Endothelial cell of umbilical vein (primary cell): Measurements from ENCODE around the gene TRDN. TPM values are rescaled to one million over a fixed set of nuclear protein-coding genes. Genes with fewer than 3 reads are reported as not detected.

Experiments used
- BruUV-seq: library from RNA; stranded (reverse); fragments of 400-500 nt; replicated peaks from 2 replicates; lab custom pipeline; 2021; lab: Mats Ljungman, UMichigan
- CTCF ChIA-PET: fragments of 300-600, 350-600 bp; sonication (Branson Sonifier 250); formaldehyde crosslinking; loops from one replicate; lab custom pipeline; 2021; ENCODE audit warnings: antibody characterized with exemption, inconsistent platforms; lab: Charles Lee
- POLR2A ChIA-PET: fragments of 300-600, 350-600 bp; sonication (Branson Sonifier 250); formaldehyde crosslinking; loops from one replicate; lab custom pipeline; 2021; ENCODE audit warnings: antibody characterized with exemption, inconsistent platforms; lab: Charles Lee
- DNase-seq: peaks from one replicate; pipeline ENCODE4 v3.0.0-alpha.2; 2011; ENCODE audit warnings: low read depth, low spot score
- FAIRE-seq: peaks from 2 replicates; lab custom pipeline; 2011; peaks lifted over from hg19 to GRCh38; lab: Jason Lieb, UNC
- H2AFZ ChIP-seq: 2 replicates; pipeline ENCODE4 v1.6.0; 2012; ENCODE audit warnings: low read depth, low read length, control low read depth, inconsistent platforms
- H3K27ac ChIP-seq: 2 replicates; pipeline ENCODE4 v1.5.1; 2011; ENCODE audit warnings: low read depth, mild to moderate bottlenecking, control low read depth, low read length, moderate library complexity; ENCODE audit not compliant: insufficient read depth
- H3K27me3 ChIP-seq, 2 experiments: 2 replicates each; pipeline versions ENCODE4 v1.6.0 to v1.6.1; 2011; ENCODE audit warnings: low read length in 2 of 2, mixed read lengths in 1 of 2; ENCODE audit not compliant: control insufficient read depth in 2 of 2, insufficient read depth in 2 of 2
- H3K36me3 ChIP-seq, 2 experiments: 2 replicates in 1 of 2; 3 replicates in 1 of 2; pipeline ENCODE4 v1.5.1; 2011; ENCODE audit warnings: low read length in 2 of 2, mild to moderate bottlenecking in 1 of 2, moderate library complexity in 1 of 2; ENCODE audit not compliant: control insufficient read depth in 2 of 2, insufficient read depth in 2 of 2; ENCODE audit errors: extremely low read depth in 1 of 2
- H3K4me1 ChIP-seq: 3 replicates; pipeline ENCODE4 v1.5.1; 2011; ENCODE audit warnings: mild to moderate bottlenecking, low read length; ENCODE audit not compliant: control insufficient read depth, insufficient read depth; ENCODE audit errors: extremely low read depth
- H3K4me2 ChIP-seq: 2 replicates; pipeline ENCODE4 v1.6.1; 2011; ENCODE audit warnings: low read length, control low read depth, mixed read lengths; ENCODE audit not compliant: insufficient read depth
- H3K4me3 ChIP-seq, 3 experiments: fragments of 200-600 bp in 1 of 3; sonication (generic), shearing (Covaris generic) in 1 of 3; replicated peaks in 1 of 3; 2 replicates each; pipeline ENCODE4 v1.5.1; 2011 to 2016; ENCODE audit warnings: control low read depth in 3 of 3, low read length in 3 of 3, mild to moderate bottlenecking in 2 of 3, inconsistent platforms in 1 of 3, low read depth in 1 of 3, moderate library complexity in 1 of 3; ENCODE audit not compliant: insufficient read depth in 1 of 3
- H3K79me2 ChIP-seq: 2 replicates; pipeline ENCODE4 v1.6.0; 2012; ENCODE audit warnings: low read length, inconsistent platforms; ENCODE audit not compliant: control insufficient read depth, insufficient read depth
- H3K9ac ChIP-seq: replicated peaks from 2 replicates; pipeline ENCODE3; 2011; ENCODE audit warnings: low read length, control low read depth; ENCODE audit not compliant: insufficient read depth; ENCODE audit errors: extremely low read depth
- H3K9me1 ChIP-seq: replicated peaks from 3 replicates; pipeline ENCODE4 v1.6.0; 2011; ENCODE audit warnings: mild to moderate bottlenecking, low read length; ENCODE audit not compliant: control insufficient read depth, insufficient read depth; ENCODE audit errors: extremely low read depth
- H3K9me3 ChIP-seq: replicated peaks from 2 replicates; pipeline ENCODE4 v1.5.1; 2012; ENCODE audit warnings: low read length, inconsistent platforms; ENCODE audit not compliant: control insufficient read depth, insufficient read depth
- H4K20me1 ChIP-seq: replicated peaks from 2 replicates; pipeline ENCODE3; 2011; ENCODE audit warnings: mild to moderate bottlenecking, low read length; ENCODE audit not compliant: control insufficient read depth, insufficient read depth; ENCODE audit errors: extremely low read depth
- CTCF ChIP-seq, 2 donors: IDR thresholded peaks; 1 replicate in 1 of 2; 2 replicates in 1 of 2; pipeline ENCODE4 v1.5.1; 2011; ENCODE audit warnings: low read length in 2 of 2, mild to moderate bottlenecking in 2 of 2, moderate library complexity in 2 of 2, control low read depth in 1 of 2, inconsistent platforms in 1 of 2, low read depth in 1 of 2; ENCODE audit not compliant: insufficient read depth in 1 of 2; ENCODE audit errors: extremely low read depth in 1 of 2
- FOS ChIP-seq: IDR thresholded peaks from 2 replicates; pipeline ENCODE4 v1.6.1; 2011; ENCODE audit warnings: mild to moderate bottlenecking, low read length, moderate library complexity, borderline replicate concordance; ENCODE audit not compliant: insufficient read depth
- GATA2 ChIP-seq: IDR thresholded peaks from 2 replicates; pipeline ENCODE4 v1.7.0; 2011; ENCODE audit warnings: low read depth, mild to moderate bottlenecking, moderate library complexity, mixed read lengths, low read length; ENCODE audit not compliant: insufficient read length, insufficient read depth
- JUN ChIP-seq: IDR thresholded peaks from 2 replicates; pipeline ENCODE4 v1.6.1; 2011; ENCODE audit warnings: borderline replicate concordance, low read depth; ENCODE audit not compliant: insufficient read length, insufficient read depth
- MAX ChIP-seq: IDR thresholded peaks from 2 replicates; pipeline ENCODE4 v1.6.1; 2011; ENCODE audit not compliant: insufficient read depth, insufficient read length
- MYC ChIP-seq: IDR thresholded peaks from one replicate; pipeline ENCODE4 v1.6.1; 2011; ENCODE audit warnings: mild to moderate bottlenecking, low read depth, low read length
- dilution Hi-C: fragments of 300-500 bp; cut with MboI; formaldehyde crosslinking; loops from one replicate; pipeline ENCODE4 v1.15.0; 2019; ENCODE audit warnings: low sequenced_read_pairs; ENCODE audit not compliant: extremely low pct_ligation_motif_present
- intact Hi-C: fragments of 100-400 bp; cut with micrococcal nuclease; formaldehyde crosslinking; loops from one replicate; pipeline ENCODE4 v1.10.0; 2022
- polyA plus RNA-seq, 4 experiments: library from polyadenylated mRNA; depleted of rRNA in 3 of 4; stranded (reverse) in 3 of 4; unstranded in 1 of 4; fragments of >200 nt; gene quantifications; 2 replicates each; pipeline versions ENCODE4 v1.2.1 to v1.2.3, GENCODE V29; 2011 to 2012; ENCODE audit warnings: missing spikeins in 1 of 4
- total RNA-seq: library from RNA; stranded (reverse); gene quantifications from 2 replicates; pipeline ENCODE4 v1.2.3, GENCODE V29; 2021

The TRDN gene
- total and polyA plus RNA-seq, 2 donors (not counting 3 experiments of a cell fraction or from before 2014, with no cell fraction given): not detected

- H3K79me2 ChIP-seq: no peaks in the 10 kb centered on the region
- H2AFZ ChIP-seq: no peak overlapping the region
- H3K4me2 ChIP-seq: no peak overlapping the region
- dilution Hi-C loops (no loop called here), intact Hi-C loops (no loop called here)
- ChIA-PET POLR2A (no interaction called here), CTCF (no interaction called here)
- BruUV-seq: no TSS peak
- H3K36me3 ChIP-seq: no peaks in the 10 kb centered on the region
- no peak for DNase-seq
- H3K9me3 ChIP-seq: no peaks in the 10 kb centered on the region
- no peaks in the 10 kb centered on the region for H4K20me1 ChIP-seq
- no peaks in the 10 kb centered on the region for H3K27me3 ChIP-seq
- no peaks in the 10 kb centered on the region for H3K4me1 ChIP-seq
- TF ChIP-seq MYC (no peak), CTCF (IDR thresholded peaks at IDR 0.05; ENCODE audit: extremely low read depth in 1 of 2, insufficient read depth in 1 of 2, low read depth in 1 of 2, low read length in 2 of 2) (no peak), GATA2 (no peak), JUN (no peak), MAX (no peak), FOS (no peak)
- no peak overlapping the region for H3K27ac ChIP-seq
- no peak for FAIRE-seq
- H3K4me3 ChIP-seq: no peak overlapping the region
- H3K9me1 ChIP-seq: no peaks in the 10 kb centered on the region
- no peak overlapping the region for H3K9ac ChIP-seq
These were observed 188.4 kb downstream of the TRDN start for GRCh38 chr6:123448306-123448884.
